Naive thymus-derived CD4-positive, alpha-beta T cell (primary cell): Measurements from ENCODE around the gene CAPZA2. TPM values are rescaled to one million over a fixed set of nuclear protein-coding genes. Genes with fewer than 3 reads are reported as not detected.

ENCODE experiments used
- ATAC-seq: fragments of 150-1000 bp; cut with Tn5 transposase; 2 replicates; pipeline ENCODE4 v1.10.0; 2021; ENCODE audit warnings: mild to moderate bottlenecking, moderate library complexity
- CTCF ChIA-PET: fragments of 350-600 bp; sonication (Branson Sonifier 250); formaldehyde crosslinking; loops from one replicate; lab custom pipeline; 2021; ENCODE audit warnings: antibody characterized with exemption; lab: Charles Lee
- POLR2A ChIA-PET: fragments of 350-600 bp; sonication (Branson Sonifier 250); formaldehyde crosslinking; loops from one replicate; lab custom pipeline; 2021; ENCODE audit warnings: antibody characterized with exemption, inconsistent platforms; lab: Charles Lee
- DNase-seq, 9 donors: peaks; one replicate each; pipeline versions ENCODE4 v3.0.0 to v3.0.0-alpha.2; 2020 to 2022; ENCODE audit warnings: mixed read lengths in 1 of 9
- H3K27ac ChIP-seq: one replicate; pipeline ENCODE4 v1.7.0; 2013; ENCODE audit warnings: mild to moderate bottlenecking, low read depth, low read length, moderate library complexity
- H3K27me3 ChIP-seq, 2 donors: one replicate each; pipeline ENCODE4 v1.7.0; 2013; ENCODE audit warnings: low read length in 2 of 2, mild to moderate bottlenecking in 2 of 2, moderate library complexity in 2 of 2; ENCODE audit not compliant: control insufficient read depth in 2 of 2, insufficient read depth in 2 of 2
- H3K36me3 ChIP-seq, 3 experiments: 1 replicate in 2 of 3; 2 replicates in 1 of 3; pipeline ENCODE4 v1.7.0; 2013; ENCODE audit warnings: low read length in 3 of 3, mild to moderate bottlenecking in 3 of 3, moderate library complexity in 1 of 3; ENCODE audit not compliant: insufficient read depth in 3 of 3, control insufficient read depth in 2 of 3
- H3K4me1 ChIP-seq, 2 donors: one replicate each; pipeline ENCODE4 v1.7.0; 2013; ENCODE audit warnings: low read length in 2 of 2, mild to moderate bottlenecking in 2 of 2, moderate library complexity in 1 of 2; ENCODE audit not compliant: control insufficient read depth in 2 of 2, insufficient read depth in 2 of 2
- H3K4me3 ChIP-seq: 2 replicates; pipeline ENCODE4 v1.7.0; 2013; ENCODE audit warnings: mild to moderate bottlenecking, low read length
- H3K9me3 ChIP-seq, 3 experiments: 1 replicate in 2 of 3; 2 replicates in 1 of 3; pipeline ENCODE4 v1.7.0; 2013; ENCODE audit warnings: low read length in 3 of 3; ENCODE audit not compliant: control insufficient read depth in 2 of 3
- H3K27ac Mint-ChIP-seq, 9 donors: one replicate each; pipeline ENCODE4 v1.8.0; 2020 to 2022; ENCODE audit warnings: mixed read lengths in 9 of 9, mild to moderate bottlenecking in 8 of 9, moderate library complexity in 5 of 9, inconsistent platforms in 2 of 9
- H3K27me3 Mint-ChIP-seq, 5 donors: one replicate each; pipeline ENCODE4 v1.8.0; 2021 to 2022; ENCODE audit warnings: mixed read lengths in 5 of 5, mild to moderate bottlenecking in 1 of 5
- H3K36me3 Mint-ChIP-seq, 5 donors: one replicate each; pipeline ENCODE4 v1.8.0; 2020 to 2022; ENCODE audit warnings: mixed read lengths in 5 of 5, mild to moderate bottlenecking in 3 of 5, inconsistent platforms in 1 of 5
- H3K4me1 Mint-ChIP-seq, 7 donors: one replicate each; pipeline ENCODE4 v1.8.0; 2020 to 2022; ENCODE audit warnings: mixed read lengths in 7 of 7, mild to moderate bottlenecking in 3 of 7, inconsistent platforms in 1 of 7
- H3K4me3 Mint-ChIP-seq, 10 donors: one replicate each; pipeline ENCODE4 v1.8.0; 2020 to 2022; ENCODE audit warnings: mild to moderate bottlenecking in 10 of 10, mixed read lengths in 10 of 10, moderate library complexity in 6 of 10, inconsistent platforms in 2 of 10
- H3K9me3 Mint-ChIP-seq, 11 donors: one replicate each; pipeline ENCODE4 v1.8.0; 2020 to 2022; ENCODE audit warnings: mixed read lengths in 11 of 11, mild to moderate bottlenecking in 4 of 11, inconsistent platforms in 1 of 11, moderate library complexity in 1 of 11
- intact Hi-C, 2 donors: fragments of 100-400 bp; cut with micrococcal nuclease; formaldehyde crosslinking; loops; one replicate each; pipeline ENCODE4 v1.15.1; 2023
- polyA plus RNA-seq, 2 donors: library from polyadenylated mRNA; unstranded; fragments of 300-500 nt; fragmentation: Illumina TruSeq; gene quantifications; one replicate each; pipeline ENCODE4 v1.2.3, GENCODE V29; 2021
- total RNA-seq, 6 experiments: library from RNA in 5 of 6; stranded (reverse) in 5 of 6; gene quantifications; 1 replicate in 5 of 6; 2 replicates in 1 of 6; pipeline ENCODE4 v1.2.3 and lab custom pipeline; 2021 to 2026

Gene CAPZA2
- total and polyA plus RNA-seq, 7 experiments from 2014 or later = 86.2 to 191 (median 118) TPM

- Mint-ChIP-seq H3K9me3 (no peaks in the 10 kb centered on the region), H3K4me1 (peaks cover 0 to 7% (median 4%) of the 10 kb centered on the region in 7 donors), H3K4me3 (peak overlapping the region in 1 of 10 donors; percentile 34), H3K27ac (no peak overlapping the region), H3K36me3 (no peaks in the 10 kb centered on the region), H3K27me3 (peaks cover 0 to 36% (median 0%) of the 10 kb centered on the region in 5 donors)
- H3K4me1 ChIP-seq = no peaks in the 10 kb centered on the region
- H3K36me3 ChIP-seq = no peaks in the 10 kb centered on the region
- POLR2A ChIA-PET = no interaction called here
- ATAC-seq = no peak
- CTCF ChIA-PET = no interaction called here
- intact Hi-C loops = no loop called here
- H3K9me3 ChIP-seq = no peaks in the 10 kb centered on the region
- no peak for DNase-seq
- no peak overlapping the region for H3K27ac ChIP-seq
- no peak overlapping the region for H3K4me3 ChIP-seq
- H3K27me3 ChIP-seq = no peaks in the 10 kb centered on the region
Observed at GRCh38 chr7:116948934-116949333, 86.5 kb downstream of the CAPZA2 start.

GRCh38 chr7:116949941-116950801, 87.8 kb downstream of the CAPZA2 start:
- Histone ChIP-seq H3K27me3 (no peaks in the 10 kb centered on the region), H3K4me3 (no peak overlapping the region), H3K27ac (no peak overlapping the region), H3K9me3 (no peaks in the 10 kb centered on the region), H3K4me1 (peaks cover 3 to 7% of the 10 kb centered on the region in 2 donors), H3K36me3 (no peaks in the 10 kb centered on the region)
- DNase-seq (no peak), ATAC-seq (no peak)
- H3K36me3 Mint-ChIP-seq = no peaks in the 10 kb centered on the region
- H3K9me3 Mint-ChIP-seq = no peaks in the 10 kb centered on the region
- H3K4me3 Mint-ChIP-seq = peak overlapping the region in 1 of 10 donors; percentile 16
- POLR2A ChIA-PET = no interaction called here
- peaks cover 0 to 38% (median 0%) of the 10 kb centered on the region in 5 donors for H3K27me3 Mint-ChIP-seq
- intact Hi-C loops = loop anchor here (5.0 to 10.0 kb wide), 2 partner anchors 735 to 1232 kb away; partner anchors contain the start of genes LSM8 (in 1 of the 2) and TES (in 1 of the 2)
- no peak overlapping the region for H3K27ac Mint-ChIP-seq
- peaks cover 6 to 16% (median 15%) of the 10 kb centered on the region in 7 donors for H3K4me1 Mint-ChIP-seq
- CTCF ChIA-PET = no interaction called here

GRCh38 chr7:116950889-116951351, 88.5 kb downstream of the CAPZA2 start:
- Histone ChIP-seq H3K27ac (no peak overlapping the region), H3K4me3 (no peak overlapping the region), H3K4me1 (peaks cover 7 to 8% of the 10 kb centered on the region in 2 donors), H3K27me3 (no peaks in the 10 kb centered on the region), H3K9me3 (no peaks in the 10 kb centered on the region), H3K36me3 (no peaks in the 10 kb centered on the region)
- Mint-ChIP-seq H3K27ac (no peak overlapping the region), H3K4me3 (no peak overlapping the region), H3K36me3 (no peaks in the 10 kb centered on the region), H3K9me3 (no peaks in the 10 kb centered on the region), H3K27me3 (peaks cover 0 to 38% (median 0%) of the 10 kb centered on the region in 5 donors), H3K4me1 (peaks cover 13 to 23% (median 21%) of the 10 kb centered on the region in 7 donors)
- DNase-seq = no peak
- no peak for ATAC-seq
- intact Hi-C loops = loop anchor here (5.0 to 10.0 kb wide), 2 partner anchors 736 to 1231 kb away; partner anchors contain the start of genes LSM8 (in 1 of the 2) and TES (in 1 of the 2)
- ChIA-PET POLR2A (no interaction called here), CTCF (no interaction called here)

- H3K27me3 Mint-ChIP-seq = peaks cover 0 to 39% (median 0%) of the 10 kb centered on the region in 5 donors
- intact Hi-C loops = loop anchor here (2.0 to 10.0 kb wide), 3 partner anchors 21 to 1231 kb away; partner anchors contain the start of genes LSM8 (in 1 of the 2) and TES (in 1 of the 2)
- ChIA-PET CTCF (no interaction called here), POLR2A (interaction anchor here (0.7 kb wide), 1 partner anchor 57 kb away, joined by 3 read pairs; no protein-coding TSS in a partner anchor)
- ATAC-seq = no peak
- no peaks in the 10 kb centered on the region for H3K36me3 Mint-ChIP-seq
- H3K9me3 Mint-ChIP-seq = no peaks in the 10 kb centered on the region
- Histone ChIP-seq H3K27me3 (no peaks in the 10 kb centered on the region), H3K36me3 (no peaks in the 10 kb centered on the region), H3K4me1 (peaks cover 7 to 8% of the 10 kb centered on the region in 2 donors), H3K27ac (no peak overlapping the region), H3K9me3 (no peaks in the 10 kb centered on the region), H3K4me3 (no peak overlapping the region)
- H3K4me3 Mint-ChIP-seq = peak overlapping the region in 6 of 10 donors; percentile 11 to 86 (median 50)
- H3K4me1 Mint-ChIP-seq = peaks cover 13 to 25% (median 22%) of the 10 kb centered on the region in 7 donors
- H3K27ac Mint-ChIP-seq = no peak overlapping the region
- no peak for DNase-seq
Observed at GRCh38 chr7:116951366-116952292, 89.2 kb downstream of the CAPZA2 start.

GRCh38 chr7:116952635-116953371, 90.4 kb downstream of the CAPZA2 start:
- no peaks in the 10 kb centered on the region for H3K9me3 ChIP-seq
- intact Hi-C loops = loop anchor here (1.0 to 10.0 kb wide), 6 partner anchors 22 to 1229 kb away; partner anchors contain the start of genes CAPZA2 (in 2 of the 2), LSM8 (in 1 of the 2) and TES (in 1 of the 2)
- H3K36me3 ChIP-seq = no peaks in the 10 kb centered on the region
- ATAC-seq = no peak
- no peak for DNase-seq
- H3K9me3 Mint-ChIP-seq = no peaks in the 10 kb centered on the region
- peaks cover 7 to 8% of the 10 kb centered on the region in 2 donors for H3K4me1 ChIP-seq
- no peaks in the 10 kb centered on the region for H3K36me3 Mint-ChIP-seq
- H3K4me3 Mint-ChIP-seq = peak overlapping the region; percentile 73 to 88 (median 85)
- H3K27me3 Mint-ChIP-seq = peaks cover 0 to 32% (median 0%) of the 10 kb centered on the region in 5 donors
- peak overlapping the region; percentile 61 for H3K27ac ChIP-seq
- peak overlapping the region; percentile 79 for H3K4me3 ChIP-seq
- no peaks in the 10 kb centered on the region for H3K27me3 ChIP-seq
- peaks cover 13 to 25% (median 22%) of the 10 kb centered on the region in 7 donors for H3K4me1 Mint-ChIP-seq
- ChIA-PET POLR2A (interaction anchor here (0.7 kb wide), 1 partner anchor 56 kb away, joined by 3 read pairs; no protein-coding TSS in a partner anchor), CTCF (interaction anchor here (0.5 kb wide), 1 partner anchor 162 kb away, joined by 3 read pairs; no protein-coding TSS in a partner anchor)
- peak overlapping the region; percentile 2 to 71 (median 40) for H3K27ac Mint-ChIP-seq
